Esophagus muscularis mucosa (tissue), 4 donors: ENCODE measurements around the gene OR52B6. TPM values are rescaled to one million over a fixed set of nuclear protein-coding genes. Genes with fewer than 3 reads are reported as not detected.

ENCODE experiments used
- DNase-seq: peaks from one replicate; pipeline ENCODE4 v3.0.0-alpha.2; 2017; ENCODE audit errors: extremely low spot score
- H3K27ac ChIP-seq, 4 donors: fragments of 200-600 bp; sonication (generic); replicated peaks in 1 of 4; 1 replicate in 3 of 4; 2 replicates in 1 of 4; pipeline ENCODE4 v1.5.1; 2016 to 2019; ENCODE audit warnings: mild to moderate bottlenecking in 1 of 4
- H3K27me3 ChIP-seq, 4 donors: fragments of 200-600 bp; sonication (generic); one replicate each; pipeline versions ENCODE4 v1.5.1 to v1.6.0; 2016 to 2019
- H3K36me3 ChIP-seq, 4 donors: fragments of 200-600 bp; sonication (generic); one replicate each; pipeline ENCODE4 v1.5.1; 2016 to 2019
- H3K4me1 ChIP-seq, 4 donors: fragments of 200-600 bp; sonication (generic); one replicate each; pipeline ENCODE4 v1.5.1; 2016 to 2019
- H3K4me3 ChIP-seq, 4 donors: fragments of 200-600 bp; sonication (generic); 1 replicate in 2 of 4; 2 replicates in 2 of 4; pipeline ENCODE4 v1.5.1; 2016 to 2019; ENCODE audit warnings: mild to moderate bottlenecking in 4 of 4, moderate library complexity in 1 of 4
- H3K9me3 ChIP-seq, 4 donors: fragments of 200-600 bp; sonication (generic); 1 replicate in 3 of 4; 2 replicates in 1 of 4; pipeline ENCODE4 v1.5.1; 2016 to 2019
- CTCF ChIP-seq, 3 experiments: fragments of 200-600 bp in 2 of 3; fragments of 450-650 bp in 1 of 3; sonication (generic) in 2 of 3; IDR thresholded peaks; one replicate each; pipeline ENCODE4 v1.5.1; 2017 to 2019; ENCODE audit warnings: antibody characterized with exemption in 3 of 3, mild to moderate bottlenecking in 2 of 3, moderate library complexity in 1 of 3
- EP300 ChIP-seq: sonication (generic); formaldehyde crosslinking; IDR thresholded peaks from one replicate; pipeline ENCODE4 v1.6.1; 2017; ENCODE audit warnings: antibody characterized with exemption
- POLR2A ChIP-seq: fragments of 450-650 bp; IDR thresholded peaks from one replicate; pipeline ENCODE4 v1.6.1; 2017; ENCODE audit warnings: antibody characterized with exemption, moderate library complexity, mild to moderate bottlenecking, low read depth
- POLR2AphosphoS5 ChIP-seq, 2 donors: sonication (generic); formaldehyde crosslinking; IDR thresholded peaks; one replicate each; pipeline ENCODE4 v1.6.1; 2017; ENCODE audit warnings: antibody characterized with exemption in 2 of 2
- WGBS: methylation state at CpG from one replicate; pipeline ENCODE4 v1.1.5; 2018; 5-methylcytosine and 5-hydroxymethylcytosine counted together
- intact Hi-C: fragments of 100-400 bp; cut with DNase I; formaldehyde crosslinking; loops from one replicate; pipeline ENCODE4 v1.15.1; 2023
- total RNA-seq, 4 donors: library from RNA; depleted of rRNA; stranded (reverse); fragments of >200 nt; gene quantifications; one replicate each; pipeline versions ENCODE4 v1.1.0 to v1.2.1, GENCODE V29; 2016

OR52B6 gene
- total RNA-seq, 4 donors from 2014 or later: not detected

GRCh38 chr11:5556596-5557188 lies 24.0 kb upstream of the OR52B6 start:
- no peak overlapping the region for H3K27ac ChIP-seq
- H3K4me3 ChIP-seq: no peak overlapping the region
- H3K36me3 ChIP-seq: no peaks in the 10 kb centered on the region
- no peaks in the 10 kb centered on the region for H3K4me1 ChIP-seq
- no peaks in the 10 kb centered on the region for H3K27me3 ChIP-seq
- intact Hi-C loops: no loop called here
- DNase-seq: no peak
- TF ChIP-seq EP300 (no peak), POLR2AphosphoS5 (IDR thresholded peaks at IDR 0.05) (no peak), POLR2A (no peak), CTCF (IDR thresholded peaks at IDR 0.05) (no peak)
- H3K9me3 ChIP-seq: no peaks in the 10 kb centered on the region
- WGBS: 69% methylated on average over 3 of the region's 3 CpGs

- no peaks in the 10 kb centered on the region for H3K4me1 ChIP-seq
- no peaks in the 10 kb centered on the region for H3K9me3 ChIP-seq
- no peak for TF ChIP-seq POLR2A
- no peak for TF ChIP-seq EP300
- TF ChIP-seq POLR2AphosphoS5 (IDR thresholded peaks at IDR 0.05): no peak
- no peak for TF ChIP-seq CTCF (IDR thresholded peaks at IDR 0.05)
- H3K27ac ChIP-seq: no peak overlapping the region
- WGBS: 32% methylated on average over 3 of the region's 3 CpGs
- H3K36me3 ChIP-seq: no peaks in the 10 kb centered on the region
- DNase-seq: no peak
- intact Hi-C loops: no loop called here
- no peak overlapping the region for H3K4me3 ChIP-seq
- H3K27me3 ChIP-seq: no peaks in the 10 kb centered on the region
These were observed 22.9 kb upstream of the OR52B6 start for GRCh38 chr11:5557751-5558150.

GRCh38 chr11:5564259-5565019 lies 16.2 kb upstream of the OR52B6 start:
- Histone ChIP-seq H3K9me3 (no peaks in the 10 kb centered on the region), H3K4me3 (no peak overlapping the region), H3K4me1 (no peaks in the 10 kb centered on the region), H3K36me3 (no peaks in the 10 kb centered on the region), H3K27me3 (no peaks in the 10 kb centered on the region), H3K27ac (no peak overlapping the region)
- no peak for TF ChIP-seq CTCF (IDR thresholded peaks at IDR 0.05)
- no peak for TF ChIP-seq POLR2AphosphoS5 (IDR thresholded peaks at IDR 0.05)
- no peak for TF ChIP-seq POLR2A
- no peak for TF ChIP-seq EP300
- 62% methylated on average over 1 of the region's 1 CpG for WGBS
- intact Hi-C loops: no loop called here
- DNase-seq: no peak

GRCh38 chr11:5574654-5575053 lies 6.0 kb upstream of the OR52B6 start:
- intact Hi-C loops: no loop called here
- H3K9me3 ChIP-seq: no peaks in the 10 kb centered on the region
- no peak overlapping the region for H3K4me3 ChIP-seq
- H3K36me3 ChIP-seq: no peaks in the 10 kb centered on the region
- no peaks in the 10 kb centered on the region for H3K27me3 ChIP-seq
- TF ChIP-seq EP300: no peak
- no peak for TF ChIP-seq POLR2A
- TF ChIP-seq POLR2AphosphoS5 (IDR thresholded peaks at IDR 0.05): no peak
- TF ChIP-seq CTCF (IDR thresholded peaks at IDR 0.05): no peak
- WGBS: 87% methylated on average over 2 of the region's 2 CpGs
- no peak overlapping the region for H3K27ac ChIP-seq
- no peaks in the 10 kb centered on the region for H3K4me1 ChIP-seq
- DNase-seq: no peak

GRCh38 chr11:5575152-5575551 lies 5.5 kb upstream of the OR52B6 start:
- H3K27me3 ChIP-seq: no peaks in the 10 kb centered on the region
- H3K27ac ChIP-seq: no peak overlapping the region
- H3K4me1 ChIP-seq: no peaks in the 10 kb centered on the region
- no peak overlapping the region for H3K4me3 ChIP-seq
- TF ChIP-seq POLR2A: no peak
- TF ChIP-seq POLR2AphosphoS5 (IDR thresholded peaks at IDR 0.05): no peak
- no peak for TF ChIP-seq CTCF (IDR thresholded peaks at IDR 0.05)
- no peak for TF ChIP-seq EP300
- no peaks in the 10 kb centered on the region for H3K9me3 ChIP-seq
- DNase-seq: no peak
- intact Hi-C loops: no loop called here
- 66% methylated on average over 4 of the region's 4 CpGs for WGBS
- no peaks in the 10 kb centered on the region for H3K36me3 ChIP-seq
